HepG2 (cell line): Measurements from ENCODE around the gene SRP14. TPM values are rescaled to one million over a fixed set of nuclear protein-coding genes. Genes with fewer than 3 reads are reported as not detected.

ENCODE experiments used
- GFI1 ChIP-seq: sonication (generic); formaldehyde crosslinking; IDR thresholded peaks from 2 replicates; pipeline ENCODE4 v1.5.0; 2020; ENCODE audit warnings: missing genetic modification reagents, mild to moderate bottlenecking, borderline replicate concordance
- HMGXB3 ChIP-seq: sonication (generic); formaldehyde crosslinking; IDR thresholded peaks from 2 replicates; pipeline ENCODE4 v1.4.0; 2020; ENCODE audit warnings: missing genetic modification reagents, borderline replicate concordance
- KLF12 ChIP-seq: sonication (generic); formaldehyde crosslinking; IDR thresholded peaks from 2 replicates; pipeline ENCODE4 v1.4.0; 2020; ENCODE audit warnings: missing genetic modification reagents, borderline replicate concordance
- MAX ChIP-seq: IDR thresholded peaks from 2 replicates; pipeline ENCODE4 v1.6.1; 2012; ENCODE audit warnings: inconsistent platforms
- SIN3B ChIP-seq: fragments of 150-350 bp; IDR thresholded peaks from 2 replicates; pipeline ENCODE4 v1.6.1; 2014; ENCODE audit warnings: low read length
- ZNF232 ChIP-seq: sonication (generic); formaldehyde crosslinking; IDR thresholded peaks from 2 replicates; pipeline ENCODE4 v1.4.0; 2020; ENCODE audit warnings: missing genetic modification reagents, borderline replicate concordance
- ZNF263 ChIP-seq: sonication (generic); formaldehyde crosslinking; IDR thresholded peaks from 2 replicates; pipeline ENCODE4 v1.4.0; 2020; ENCODE audit warnings: missing genetic modification reagents
- ZNF629 ChIP-seq: sonication (generic); formaldehyde crosslinking; conservative IDR thresholded peaks from 2 replicates; pipeline ENCODE4 v1.5.0; 2020; ENCODE audit warnings: missing genetic modification reagents
- ZNF646 ChIP-seq: sonication (generic); formaldehyde crosslinking; IDR thresholded peaks from 2 replicates; pipeline ENCODE4 v1.9.0; 2021; ENCODE audit warnings: mild to moderate bottlenecking, missing genetic modification reagents
- ZNF7 ChIP-seq: IDR thresholded peaks from 2 replicates; pipeline ENCODE4 v1.6.1; 2016; ENCODE audit warnings: missing biosample characterization, missing genetic modification reagents
- ZNF782 ChIP-seq: sonication (generic); formaldehyde crosslinking; IDR thresholded peaks from 2 replicates; pipeline ENCODE4 v1.4.0; 2020; ENCODE audit warnings: missing genetic modification reagents, mild to moderate bottlenecking, borderline replicate concordance
- ZNF878 ChIP-seq: sonication (generic); formaldehyde crosslinking; IDR thresholded peaks from 2 replicates; pipeline ENCODE4 v1.8.1; 2023; ENCODE audit warnings: mild to moderate bottlenecking, missing genetic modification reagents, moderate library complexity
- ZSCAN5A ChIP-seq: sonication (generic); formaldehyde crosslinking; IDR thresholded peaks from 2 replicates; pipeline ENCODE4 v1.8.0; 2022; ENCODE audit warnings: mild to moderate bottlenecking, missing genetic modification reagents, borderline replicate concordance
- polyA plus RNA-seq, 8 experiments: library from polyadenylated mRNA; depleted of rRNA in 3 of 8; stranded (reverse) in 7 of 8; unstranded in 1 of 8; fragments of >200 nt; fragmentation: Illumina TruSeq in 4 of 8; extraction: Trizol in 4 of 8; gene quantifications; 2 replicates each; pipeline versions ENCODE4 v1.2.1 to v1.2.3, GENCODE V29; 2011 to 2016; ENCODE audit warnings: low read depth in 4 of 8, missing spikeins in 1 of 8, mixed read lengths in 1 of 8; ENCODE audit not compliant: insufficient read depth in 1 of 8
- total RNA-seq, 5 experiments: library from RNA; depleted of rRNA; stranded (reverse); fragments of >200 nt; fragmentation: Illumina TruSeq; extraction: Trizol; gene quantifications; 2 replicates each; pipeline ENCODE4 v1.2.3, GENCODE V29; 2016; ENCODE audit warnings: low read depth in 1 of 5

Gene SRP14
- total and polyA plus RNA-seq, 2 of the 13 experiments (the other 11 are each of a cell fraction or from before 2014, with no cell fraction given), result 208 to 356 TPM

GRCh38 chr15:40038638-40039543, at the start of gene SRP14 (continued):
- TF ChIP-seq HMGXB3 (CRISPR knock-in tag) (no peak), ZNF263 (CRISPR knock-in tag) (no peak), GFI1 (peak; percentile 51; the same call in 1 of the 2 replicates), ZNF878 (CRISPR knock-in tag) (no peak), ZNF629 (no peak), ZNF646 (CRISPR knock-in tag) (no peak), ZNF232 (CRISPR knock-in tag) (no peak; the same call in 1 of the 2 replicates), SIN3B (no peak), ZNF7 (CRISPR knock-in tag) (no peak), ZNF782 (CRISPR knock-in tag) (0 out of 2 replicates have a peak, but pooled peaks have one; percentile 51), MAX (peak; percentile 75), KLF12 (CRISPR knock-in tag) (no peak), ZSCAN5A (CRISPR knock-in tag) (peak; percentile 23; the same call in 1 of the 2 replicates)
